HCT116 (cell line): ENCODE measurements around the gene SLK. TPM values are rescaled to one million over a fixed set of nuclear protein-coding genes. Genes with fewer than 3 reads are reported as not detected.
A peak's percentile ranks its signal among the peaks of the same experiment; 100 is the strongest.

Experiments
- ATAC-seq: fragments of 200-7000 bp; cut with Tn5 transposase; 2 replicates; pipeline ENCODE4 v1.9.1; 2020; ENCODE audit warnings: mild to moderate bottlenecking, moderate library complexity
- BruUV-seq: library from RNA; stranded (reverse); fragments of 400-500 nt; replicated peaks from 2 replicates; lab custom pipeline; 2021; lab: Mats Ljungman, UMichigan
- CTCF ChIA-PET: fragments of 300-600 bp; sonication (Branson Sonifier 250); formaldehyde crosslinking; loops from one replicate; lab custom pipeline; 2021; ENCODE audit warnings: antibody characterized with exemption; lab: Charles Lee
- POLR2A ChIA-PET: fragments of 300-600, 350-600 bp; sonication (Branson Sonifier 250); formaldehyde crosslinking; loops from one replicate; lab custom pipeline; 2021; ENCODE audit warnings: antibody characterized with exemption; lab: Charles Lee
- RAD21 ChIA-PET, 2 experiments: fragments of 300-600 bp; sonication (Branson Sonifier 250); formaldehyde crosslinking; loops; one replicate each; lab custom pipeline; 2023; ENCODE audit warnings: low total read pairs in 2 of 2; ENCODE audit not compliant: uncharacterized antibody in 2 of 2, unreplicated experiment in 2 of 2, low non-redundant PET in 1 of 2; lab: Charles Lee
- DNase-seq: peaks from one replicate; pipeline ENCODE4 v3.0.0-alpha.2; 2010; ENCODE audit warnings: low read depth, low spot score
- H2AFZ ChIP-seq: fragments of 200-600 bp; shearing (Covaris generic), sonication (generic); 2 replicates; pipeline ENCODE4 v1.6.1; 2017; ENCODE audit warnings: low read depth, mixed run types, mixed read lengths, antibody characterized with exemption, low read length; ENCODE audit not compliant: poor library complexity, severe bottlenecking
- H3K27ac ChIP-seq: 2 replicates; pipeline ENCODE4 v1.5.1; 2012; ENCODE audit warnings: low read depth, low read length
- H3K27me3 ChIP-seq: fragments of 200-600 bp; sonication (generic); 2 replicates; pipeline ENCODE4 v1.6.1; 2016; ENCODE audit warnings: mixed run types, low read length, mixed read lengths; ENCODE audit not compliant: insufficient read depth
- H3K36me3 ChIP-seq, 2 experiments: fragments of 200-500 bp in 1 of 2; fragments of 200-600 bp in 1 of 2; sonication (Bioruptor generic) in 1 of 2; sonication (generic) in 1 of 2; 2 replicates each; pipeline versions ENCODE4 v1.5.1 to v1.6.1; 2014 to 2016; ENCODE audit warnings: low read length in 2 of 2, inconsistent platforms in 1 of 2, mixed read lengths in 1 of 2, mixed run types in 1 of 2; ENCODE audit not compliant: insufficient read depth in 2 of 2, control insufficient read depth in 1 of 2
- H3K4me1 ChIP-seq, 2 experiments: fragments of 200-600 bp in 1 of 2; sonication (generic) in 1 of 2; 2 replicates each; pipeline versions ENCODE4 v1.5.1 to v1.6.1; 2012 to 2017; ENCODE audit warnings: low read length in 2 of 2, inconsistent platforms in 1 of 2, mild to moderate bottlenecking in 1 of 2, mixed read lengths in 1 of 2, mixed run types in 1 of 2, moderate library complexity in 1 of 2; ENCODE audit not compliant: insufficient read depth in 2 of 2, control insufficient read depth in 1 of 2
- H3K4me2 ChIP-seq: fragments of 200-600 bp; sonication (generic); 2 replicates; pipeline ENCODE4 v1.6.1; 2017; ENCODE audit warnings: mixed run types, low read length, mixed read lengths
- H3K4me3 ChIP-seq, 2 experiments: fragments of 200-600 bp in 1 of 2; sonication (generic) in 1 of 2; replicated peaks in 1 of 2; 2 replicates each; pipeline ENCODE4 v1.5.1; 2011 to 2016; ENCODE audit warnings: low read length in 2 of 2, control low read depth in 1 of 2, low read depth in 1 of 2, mild to moderate bottlenecking in 1 of 2, mixed read lengths in 1 of 2, mixed run types in 1 of 2
- H3K79me2 ChIP-seq: fragments of 200-600 bp; sonication (generic); 2 replicates; pipeline ENCODE4 v1.6.1; 2017; ENCODE audit warnings: mild to moderate bottlenecking, mixed run types, low read length, moderate library complexity, mixed read lengths; ENCODE audit not compliant: insufficient read depth
- H3K9ac ChIP-seq: fragments of 200-600 bp; sonication (generic); 2 replicates; pipeline ENCODE4 v1.6.1; 2016; ENCODE audit warnings: low read length, mixed read lengths
- H3K9me2 ChIP-seq: fragments of 200-600 bp; sonication (generic), shearing (Covaris generic); 2 replicates; pipeline ENCODE4 v1.6.1; 2017; ENCODE audit warnings: mixed run types, mild to moderate bottlenecking, moderate library complexity; ENCODE audit not compliant: insufficient read depth
- H3K9me3 ChIP-seq, 2 experiments: fragments of 200-500 bp in 1 of 2; fragments of 200-600 bp in 1 of 2; sonication (Bioruptor generic) in 1 of 2; sonication (generic) in 1 of 2; 2 replicates each; pipeline ENCODE4 v1.6.1; 2014 to 2017; ENCODE audit warnings: low read length in 2 of 2, mixed read lengths in 2 of 2, inconsistent platforms in 1 of 2, low read depth in 1 of 2, mild to moderate bottlenecking in 1 of 2, mixed run types in 1 of 2, moderate library complexity in 1 of 2; ENCODE audit not compliant: control insufficient read depth in 1 of 2, insufficient read depth in 1 of 2
- H4K20me1 ChIP-seq: fragments of 200-600 bp; sonication (generic), shearing (Covaris generic); 2 replicates; pipeline ENCODE4 v1.6.1; 2017; ENCODE audit warnings: mixed run types, mild to moderate bottlenecking, moderate library complexity; ENCODE audit not compliant: insufficient read depth
- CEBPB ChIP-seq: IDR thresholded peaks from 2 replicates; pipeline ENCODE4 v1.6.1; 2012; ENCODE audit warnings: low read depth
- CTCF ChIP-seq, 3 experiments: fragments of 200-600 bp in 1 of 3; sonication (generic) in 1 of 3; IDR thresholded peaks in 2 of 3; conservative IDR thresholded peaks in 1 of 3; 2 replicates each; pipeline ENCODE4 v1.5.1; 2012 to 2017; ENCODE audit warnings: low read depth in 2 of 3, low read length in 2 of 3, antibody characterized with exemption in 1 of 3, borderline replicate concordance in 1 of 3, control low read depth in 1 of 3, mild to moderate bottlenecking in 1 of 3, mixed read lengths in 1 of 3, mixed run types in 1 of 3, moderate library complexity in 1 of 3; ENCODE audit not compliant: insufficient read depth in 1 of 3
- EGR1 ChIP-seq: IDR thresholded peaks from 2 replicates; pipeline ENCODE4 v1.6.1; 2012; ENCODE audit warnings: low read depth
- POLR2AphosphoS5 ChIP-seq: IDR thresholded peaks from 2 replicates; pipeline ENCODE4 v1.6.1; 2011; ENCODE audit warnings: mild to moderate bottlenecking, low read depth, low read length, moderate library complexity
- RAD21 ChIP-seq: IDR thresholded peaks from 2 replicates; pipeline ENCODE4 v1.6.1; 2012; ENCODE audit warnings: low read depth, mild to moderate bottlenecking
- SIN3A ChIP-seq: IDR thresholded peaks from 2 replicates; pipeline ENCODE4 v1.6.1; 2012; ENCODE audit warnings: low read depth
- ZBTB33 ChIP-seq: IDR thresholded peaks from 2 replicates; pipeline ENCODE4 v1.6.1; 2011; ENCODE audit warnings: mild to moderate bottlenecking, low read length, moderate library complexity; ENCODE audit not compliant: insufficient replicate concordance; ENCODE audit errors: extremely low read depth
- intact Hi-C: fragments of 100-400 bp; cut with micrococcal nuclease; formaldehyde crosslinking; loops from 2 replicates; pipeline ENCODE4 v1.10.0; 2022
- total RNA-seq: library from RNA; stranded (reverse); gene quantifications from one replicate; pipeline ENCODE4 v1.2.1, GENCODE V29; 2021; ENCODE audit not compliant: unreplicated experiment

SLK gene
- total RNA-seq, 1 experiment from 2014 or later, result 44.2 TPM

GRCh38 chr10:104029521-104029860, 62.6 kb downstream of the SLK start:
- H3K9me2 ChIP-seq, result no peaks in the 10 kb centered on the region
- RAD21 ChIA-PET, result no interaction called here
- H3K79me2 ChIP-seq, result no peaks in the 10 kb centered on the region; the same call in 1 of the 2 replicates
- no peak overlapping the region for H3K9ac ChIP-seq
- no peak overlapping the region for H3K27ac ChIP-seq
- POLR2A ChIA-PET, result no interaction called here
- no TSS peak for BruUV-seq
- no peak overlapping the region for H3K4me2 ChIP-seq
- no peaks in the 10 kb centered on the region for H3K27me3 ChIP-seq
- DNase-seq, result no peak
- H4K20me1 ChIP-seq, result no peaks in the 10 kb centered on the region
- TF ChIP-seq EGR1 (no peak), CEBPB (no peak), POLR2AphosphoS5 (no peak), ZBTB33 (no peak), SIN3A (peak; percentile 14; the same call in 1 of the 2 replicates), RAD21 (no peak), CTCF (IDR thresholded peaks at IDR 0.05 in 2 of 3, conservative IDR thresholded peaks at IDR 0.05 in 1 of 3; ENCODE audit: borderline replicate concordance in 1 of 3, insufficient read depth in 1 of 3, low read depth in 2 of 3, low read length in 2 of 3) (no peak)
- no peaks in the 10 kb centered on the region for H3K9me3 ChIP-seq
- no peak for ATAC-seq
- intact Hi-C loops, result loop anchor here (10.0 kb wide), 1 partner anchor 315 kb away; no protein-coding TSS in a partner anchor
- no peaks in the 10 kb centered on the region for H3K4me1 ChIP-seq
- H3K36me3 ChIP-seq, result peaks cover 44 to 46% of the 10 kb centered on the region in 2 experiments
- CTCF ChIA-PET, result interaction anchor here (1.3 to 1.7 kb wide), 3 partner anchors 11 to 142 kb away, joined by 4 to 12 read pairs (median 4); no protein-coding TSS in a partner anchor
- no peak overlapping the region for H3K4me3 ChIP-seq
- no peak overlapping the region for H2AFZ ChIP-seq
